GM21737 (cell line): ENCODE measurements around the gene SKOR1.

Experiments used
- ATAC-seq: cut with Tn5 transposase; IDR thresholded peaks from one replicate; pipeline ENCODE4 v1.9.1; 2021; ENCODE audit warnings: mild to moderate bottlenecking, moderate library complexity; ENCODE audit not compliant: unreplicated experiment

Gene SKOR1, protein sequence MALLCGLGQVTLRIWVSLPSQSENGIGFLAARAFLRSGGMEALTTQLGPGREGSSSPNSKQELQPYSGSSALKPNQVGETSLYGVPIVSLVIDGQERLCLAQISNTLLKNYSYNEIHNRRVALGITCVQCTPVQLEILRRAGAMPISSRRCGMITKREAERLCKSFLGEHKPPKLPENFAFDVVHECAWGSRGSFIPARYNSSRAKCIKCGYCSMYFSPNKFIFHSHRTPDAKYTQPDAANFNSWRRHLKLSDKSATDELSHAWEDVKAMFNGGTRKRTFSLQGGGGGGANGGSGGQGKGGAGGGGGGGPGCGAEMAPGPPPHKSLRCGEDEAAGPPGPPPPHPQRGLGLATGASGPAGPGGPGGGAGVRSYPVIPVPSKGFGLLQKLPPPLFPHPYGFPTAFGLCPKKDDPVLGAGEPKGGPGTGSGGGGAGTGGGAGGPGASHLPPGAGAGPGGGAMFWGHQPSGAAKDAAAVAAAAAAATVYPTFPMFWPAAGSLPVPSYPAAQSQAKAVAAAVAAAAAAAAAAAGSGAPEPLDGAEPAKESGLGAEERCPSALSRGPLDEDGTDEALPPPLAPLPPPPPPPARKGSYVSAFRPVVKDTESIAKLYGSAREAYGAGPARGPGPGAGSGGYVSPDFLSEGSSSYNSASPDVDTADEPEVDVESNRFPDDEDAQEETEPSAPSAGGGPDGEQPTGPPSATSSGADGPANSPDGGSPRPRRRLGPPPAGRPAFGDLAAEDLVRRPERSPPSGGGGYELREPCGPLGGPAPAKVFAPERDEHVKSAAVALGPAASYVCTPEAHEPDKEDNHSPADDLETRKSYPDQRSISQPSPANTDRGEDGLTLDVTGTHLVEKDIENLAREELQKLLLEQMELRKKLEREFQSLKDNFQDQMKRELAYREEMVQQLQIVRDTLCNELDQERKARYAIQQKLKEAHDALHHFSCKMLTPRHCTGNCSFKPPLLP

DNA sequence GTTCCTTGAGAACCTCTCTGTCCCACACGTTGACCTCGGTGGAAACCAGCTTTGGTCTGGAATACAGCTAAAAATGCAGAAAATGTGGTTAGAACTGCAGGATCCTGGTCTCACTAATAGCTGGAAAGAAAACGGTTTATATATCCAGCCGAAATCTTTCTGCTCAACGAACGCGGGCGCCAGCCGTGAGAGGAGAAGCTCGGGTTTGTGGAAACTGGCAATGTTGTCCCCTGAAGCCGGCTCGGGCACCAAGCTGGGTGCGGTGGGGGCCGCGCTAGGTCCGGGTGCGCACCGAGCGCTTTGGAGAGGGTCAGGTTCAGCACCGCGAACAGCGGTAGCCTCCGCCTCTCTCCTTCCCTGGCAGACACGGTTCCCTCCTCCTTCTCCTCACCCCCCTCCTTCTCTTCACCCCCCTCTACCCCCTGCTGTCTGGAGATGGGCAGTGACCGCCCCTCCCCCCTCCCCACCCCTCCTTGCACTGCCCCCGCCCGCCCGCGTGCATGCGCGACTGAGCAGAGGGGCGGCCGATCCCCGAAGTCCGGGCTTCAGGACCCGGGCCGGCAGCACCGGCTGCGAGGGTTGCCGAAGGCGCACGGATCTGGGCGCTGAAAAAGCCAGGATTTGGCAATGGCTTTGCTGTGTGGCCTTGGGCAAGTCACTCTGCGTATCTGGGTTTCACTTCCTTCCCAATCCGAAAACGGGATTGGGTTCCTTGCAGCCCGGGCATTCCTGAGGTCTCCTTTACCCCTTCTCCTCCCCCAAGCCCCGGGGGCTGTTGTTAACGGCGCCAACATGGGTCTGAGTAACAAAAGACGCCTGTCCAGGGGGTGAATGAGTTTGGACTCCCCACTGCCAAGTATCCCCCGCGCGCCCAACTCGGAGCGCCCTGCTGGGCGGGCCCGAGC, at the start of gene SKOR1:
SKOR1 (plus strand) TSS at position 534 of the 905 bp plus-strand sequence; CDS start at position 628, 94 bp downstream.
- ATAC-seq: no peak

DNA sequence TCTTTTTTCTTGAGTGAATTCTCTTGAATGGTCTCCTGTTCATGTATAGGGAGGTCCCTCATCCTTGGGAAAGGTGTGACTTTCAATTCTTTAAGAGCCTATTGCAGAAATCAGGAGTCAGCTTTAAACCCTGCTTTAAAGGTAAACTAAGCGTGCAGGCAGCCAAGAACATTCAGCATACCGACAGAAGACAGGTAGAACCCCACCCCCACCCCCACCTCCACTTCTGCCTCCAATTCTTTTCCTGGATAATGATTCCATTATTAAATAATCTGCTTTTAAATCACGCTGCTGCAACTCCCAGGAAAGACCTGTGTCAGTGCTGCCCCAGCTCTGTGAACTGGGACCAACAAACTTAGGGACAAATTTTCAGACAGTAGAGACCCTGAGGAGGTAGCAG, 49.3 kb upstream of the SKOR1 start:
- no peak for ATAC-seq

DNA sequence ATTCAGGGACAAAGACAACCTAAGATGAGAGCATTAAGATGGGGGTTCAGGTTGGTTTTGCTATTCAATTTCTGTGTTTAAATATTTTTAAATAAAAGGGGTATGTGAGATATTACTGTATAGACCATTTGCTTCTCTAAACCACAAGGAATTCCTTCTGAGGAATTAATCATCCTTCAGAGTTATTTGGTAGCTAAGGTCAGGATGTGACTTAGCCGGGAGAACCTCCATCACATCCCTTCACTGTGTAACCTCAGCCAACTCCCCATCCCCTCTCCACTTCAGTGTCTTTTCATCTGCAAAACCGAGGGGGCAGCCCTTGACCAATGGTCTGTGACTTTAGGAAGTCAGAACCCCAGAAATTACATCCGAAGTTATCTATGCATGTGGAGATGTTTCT, 48.7 kb upstream of the SKOR1 start:
- ATAC-seq: no peak

DNA sequence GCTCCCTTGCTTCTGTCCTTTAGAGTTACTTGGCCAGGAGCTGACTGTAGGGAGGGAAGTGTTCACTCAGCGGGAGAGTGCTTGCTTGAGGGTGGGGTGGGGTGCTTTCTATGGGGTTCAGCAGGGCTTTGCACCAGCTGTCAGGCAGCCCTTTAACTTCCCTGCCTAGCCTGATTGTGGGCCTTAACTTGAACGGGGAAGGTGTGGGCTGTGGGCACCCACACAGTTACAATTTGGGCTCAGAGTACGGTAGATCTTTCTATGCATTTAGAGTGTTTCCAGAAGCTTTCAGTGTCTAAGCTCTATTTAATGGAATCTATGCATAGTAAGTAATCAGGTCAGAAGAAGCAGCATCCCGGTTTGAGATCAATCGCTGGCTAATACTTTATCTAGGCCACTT, 48.2 kb upstream of the SKOR1 start:
- no peak for ATAC-seq

DNA sequence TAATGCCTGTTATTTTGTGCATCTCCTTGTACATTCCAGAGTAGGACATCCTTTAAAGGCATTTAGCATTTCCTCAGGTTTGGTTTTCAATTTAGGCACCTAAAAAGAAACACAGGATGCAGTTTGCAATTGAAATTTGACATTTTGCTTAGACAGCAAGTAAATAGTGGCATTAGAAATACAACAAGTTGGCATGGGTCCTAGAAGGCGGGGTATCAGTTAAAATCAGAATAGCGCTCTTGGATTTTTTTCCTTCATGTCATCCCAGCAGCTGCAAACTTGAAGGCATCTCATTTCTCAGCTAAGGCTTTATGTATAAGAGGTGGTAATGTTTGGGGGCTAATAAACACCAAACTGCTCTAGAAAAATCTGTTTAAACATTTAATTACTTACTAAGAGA, 47.5 kb upstream of the SKOR1 start:
- no peak for ATAC-seq

DNA sequence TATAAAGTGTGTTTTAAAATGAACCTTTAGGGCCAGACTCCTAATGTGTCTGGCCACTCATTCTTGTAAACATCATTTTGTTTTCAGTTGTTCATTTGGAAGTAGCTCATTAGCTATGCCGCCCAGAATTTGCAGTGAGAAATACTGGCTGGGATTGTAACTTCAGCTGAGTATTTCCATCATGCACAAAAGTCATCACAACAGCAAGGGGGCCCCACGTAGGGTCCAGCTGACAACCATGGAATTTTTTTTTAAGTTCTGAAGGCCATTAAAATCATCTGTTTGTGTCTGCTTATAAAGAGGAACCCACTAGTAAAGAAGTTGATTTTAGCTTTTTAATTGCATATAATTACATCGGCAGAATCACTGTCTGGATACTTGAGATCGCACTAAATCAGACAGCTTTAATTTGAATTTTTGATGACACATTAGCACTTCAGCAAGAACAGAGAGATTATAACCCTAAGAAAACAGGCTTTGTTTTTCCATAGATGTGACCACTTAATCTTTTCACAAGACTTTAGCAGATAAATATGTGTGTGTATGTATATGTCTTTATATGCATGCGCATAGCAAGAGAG, 46.3 kb upstream of the SKOR1 start:
- ATAC-seq: no peak

DNA sequence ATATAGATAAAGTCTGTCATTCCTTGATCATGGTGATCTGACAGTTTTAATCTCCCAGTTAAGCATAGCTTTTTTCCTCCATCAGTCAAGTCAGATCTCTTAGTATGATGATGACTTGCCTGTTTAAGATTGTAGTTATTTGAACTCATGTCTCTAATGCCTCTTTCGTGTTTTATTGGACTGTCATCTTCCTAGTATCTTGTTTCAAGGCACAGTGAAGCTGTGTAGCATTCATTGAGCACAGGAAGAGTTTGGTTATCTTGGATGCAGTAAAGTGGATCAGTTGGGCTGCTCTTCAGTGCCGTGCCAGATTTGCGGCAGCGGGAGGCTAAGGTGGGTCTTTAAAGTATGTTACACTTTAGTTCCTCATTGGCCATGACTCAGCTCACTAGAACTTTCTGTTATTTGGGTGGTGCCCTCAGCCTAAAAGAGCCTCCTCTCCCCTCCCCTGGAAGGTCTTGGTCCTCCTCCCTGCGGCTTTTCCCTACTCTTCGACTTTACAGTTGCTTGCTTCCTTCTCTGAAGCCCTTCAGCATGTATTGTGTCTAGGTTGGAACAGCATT, 45.7 kb upstream of the SKOR1 start:
- ATAC-seq: no peak

DNA sequence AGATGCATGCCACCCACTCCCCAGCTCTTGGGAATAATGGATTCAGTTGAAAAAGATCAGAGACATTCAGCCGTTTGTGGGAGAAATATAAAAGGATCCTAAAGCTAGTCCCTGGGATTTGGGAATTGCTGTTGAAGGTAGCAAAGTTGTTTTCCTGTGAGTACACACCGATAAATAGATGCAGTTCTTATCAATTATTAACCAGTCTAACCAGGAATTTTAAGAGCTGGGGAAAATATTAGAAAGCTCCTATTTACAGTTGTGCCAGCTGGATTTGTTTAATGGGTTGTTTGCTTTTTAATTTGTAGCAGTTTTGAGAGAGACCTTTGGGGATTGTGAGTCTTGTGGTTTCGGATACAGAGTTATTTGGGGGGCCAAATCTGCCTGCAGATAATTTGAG, 44.2 kb upstream of the SKOR1 start:
- ATAC-seq: no peak

DNA sequence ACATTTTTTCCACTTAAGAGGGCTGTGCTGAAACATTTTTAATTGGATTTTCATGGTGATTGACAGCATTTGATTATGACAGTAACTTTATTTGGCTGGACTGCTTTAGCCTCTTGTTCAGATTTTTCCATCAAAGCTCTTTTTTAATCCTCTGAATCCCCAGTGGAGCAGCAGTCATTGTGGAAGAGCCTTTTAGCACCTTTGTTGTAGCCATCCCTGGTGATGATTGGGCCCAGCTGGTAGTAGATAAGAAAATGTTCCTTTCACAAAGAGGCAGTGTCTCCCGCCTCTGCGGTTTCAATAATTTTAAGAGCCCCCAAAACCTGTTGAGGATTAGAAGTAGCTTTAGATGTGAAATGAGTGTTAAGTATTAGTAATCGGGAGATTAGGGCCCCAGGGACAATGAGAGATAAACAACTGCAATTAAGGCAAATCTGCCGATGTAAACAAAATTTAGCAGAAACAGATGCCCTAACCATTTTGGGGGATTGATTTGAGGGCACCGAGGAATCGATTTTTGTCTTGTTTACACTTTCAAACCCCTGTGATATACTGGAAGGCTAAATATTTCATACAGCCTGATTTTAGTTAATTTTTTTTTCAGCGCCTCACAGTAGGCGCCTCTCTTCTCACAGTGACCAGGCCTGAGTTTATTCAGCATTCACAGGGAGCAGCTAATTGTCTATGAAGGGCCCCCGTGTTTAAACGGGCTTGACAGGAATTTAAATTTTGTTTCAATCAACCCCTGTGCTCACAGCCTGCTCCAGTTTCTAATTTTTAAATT, 43.2 kb upstream of the SKOR1 start:
- ATAC-seq: no peak

DNA sequence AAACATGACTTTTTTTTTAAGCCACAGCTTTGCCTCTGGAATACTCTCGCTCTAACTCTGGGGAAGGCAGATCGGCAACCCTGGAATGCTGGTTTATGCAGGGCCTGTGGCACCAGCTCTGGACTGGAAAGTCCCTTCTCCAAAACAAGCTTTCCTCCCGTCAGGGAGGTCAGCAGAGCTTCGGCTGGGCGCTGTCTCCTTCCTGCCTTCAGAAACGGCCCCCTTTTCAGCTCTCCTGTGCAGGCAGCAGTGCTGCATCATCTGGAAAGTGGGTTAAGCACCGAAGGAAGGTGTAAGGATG, 42.7 kb upstream of the SKOR1 start:
- no peak for ATAC-seq

DNA sequence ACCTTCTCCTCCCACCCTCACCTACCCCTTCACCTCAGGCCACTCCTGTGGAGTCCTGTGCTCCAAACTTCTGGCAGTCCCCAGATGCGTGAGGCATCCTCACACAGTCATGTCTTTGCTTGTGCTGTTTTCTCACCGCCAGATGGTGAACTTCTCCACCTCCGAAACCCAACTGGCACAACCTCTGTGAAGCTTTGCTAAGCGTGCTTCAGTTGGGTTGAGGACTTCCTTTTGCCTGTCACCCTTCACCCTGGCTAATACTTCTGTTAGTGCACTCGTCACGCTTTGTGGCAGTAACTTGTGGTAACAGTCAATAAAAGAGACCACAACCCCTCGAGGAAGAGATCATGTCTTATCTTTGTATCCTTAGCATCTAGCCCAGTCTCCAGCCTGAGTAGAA, 42.0 kb upstream of the SKOR1 start:
- peak; percentile 47 for ATAC-seq

DNA sequence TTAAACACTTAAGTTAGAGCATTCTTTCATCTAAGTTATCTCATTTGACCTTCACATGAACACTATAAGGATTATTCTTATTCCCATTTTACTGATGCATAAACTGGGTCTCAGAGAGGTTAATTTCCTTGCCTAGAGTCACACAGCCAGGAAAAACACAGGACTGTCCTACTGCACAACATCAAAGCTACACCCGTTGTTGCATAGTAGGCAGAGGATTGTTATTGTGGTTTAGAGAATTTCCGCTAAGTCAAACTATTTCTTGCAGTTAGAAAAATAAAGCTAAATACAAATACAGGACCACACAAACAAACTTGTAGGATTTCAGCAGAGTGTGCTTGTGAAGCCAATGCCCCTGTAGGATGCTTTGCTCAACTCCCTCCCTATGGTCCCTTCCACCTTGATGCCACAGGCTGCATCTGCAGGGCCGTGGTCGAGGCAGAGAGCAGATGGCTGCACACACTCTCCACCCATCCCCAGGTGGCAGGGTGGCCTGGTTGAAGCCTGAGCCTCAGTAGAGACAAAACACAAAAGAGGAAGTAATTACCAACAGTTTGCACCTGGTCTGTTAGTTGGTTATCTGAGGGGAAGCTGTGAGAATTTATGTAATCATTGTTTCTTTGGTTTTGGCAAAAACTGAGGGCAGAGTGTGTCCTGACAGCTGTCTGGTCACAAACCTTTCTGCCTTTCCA, 41.1 kb upstream of the SKOR1 start:
- ATAC-seq: peak; percentile 73

DNA sequence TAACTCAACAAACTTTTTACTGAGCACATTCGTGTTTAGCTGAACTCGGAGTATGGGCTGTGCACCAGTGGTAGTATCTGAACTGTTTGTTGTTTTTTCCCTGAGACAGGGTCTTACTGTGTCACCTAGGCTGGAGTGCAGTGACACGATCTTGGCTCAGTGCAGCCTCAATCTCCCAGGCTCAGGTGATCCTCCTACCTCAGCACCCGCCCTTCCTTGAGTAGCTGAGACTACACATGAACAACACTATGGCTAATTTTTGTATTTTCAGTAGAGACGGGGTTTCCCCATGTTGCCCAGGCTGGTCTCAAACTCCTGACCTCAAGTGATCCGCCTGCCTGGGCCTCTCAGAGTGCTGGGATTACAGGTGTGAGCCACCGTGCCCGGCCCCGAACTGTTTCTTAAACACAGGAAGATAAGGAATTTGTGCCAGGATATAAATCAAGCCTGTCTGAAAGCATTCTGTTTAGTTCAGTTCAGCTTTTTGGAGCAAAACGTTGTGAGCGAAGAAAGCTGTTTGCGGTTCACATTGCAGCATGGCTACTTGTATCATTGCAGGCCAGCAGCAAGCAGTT, 40.4 kb upstream of the SKOR1 start:
- ATAC-seq: no peak

DNA sequence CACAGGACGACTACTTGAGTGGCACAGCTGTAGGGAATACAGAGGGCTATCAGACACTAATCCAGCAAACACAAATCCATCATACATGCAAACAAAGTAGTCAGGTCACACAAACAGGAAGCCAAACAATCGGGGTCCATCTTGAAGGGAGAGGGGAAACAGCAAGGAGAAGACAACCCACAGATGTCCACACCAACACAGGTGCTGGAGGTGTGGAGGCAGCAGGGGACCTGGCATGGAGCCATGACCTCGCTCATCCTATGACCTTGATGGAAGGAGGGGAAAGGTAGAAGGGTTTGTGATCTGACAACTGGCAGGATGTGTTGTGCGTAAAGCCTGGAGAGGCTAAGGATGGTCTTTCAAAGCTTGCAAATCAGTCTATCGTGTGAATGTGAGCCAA, 39.9 kb upstream of the SKOR1 start:
- ATAC-seq: no peak

DNA sequence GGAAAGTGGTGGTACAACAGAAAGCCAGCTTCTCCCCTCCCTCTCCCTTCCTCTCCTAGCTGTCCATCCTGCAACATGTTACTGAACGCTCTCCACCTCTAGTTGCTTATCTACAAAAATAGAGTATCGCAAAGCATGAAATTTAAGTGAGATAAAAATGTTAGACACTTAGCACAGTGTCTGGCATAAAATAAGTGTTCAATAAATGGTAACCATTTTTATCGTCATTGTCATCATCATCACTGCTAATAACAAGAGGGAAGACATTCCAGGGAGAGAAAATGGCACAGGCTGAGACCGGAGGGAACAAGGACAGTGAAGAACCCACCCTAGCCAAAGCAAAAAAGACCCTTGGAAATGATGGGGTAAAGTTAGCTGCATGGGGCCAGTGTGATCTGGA, 38.7 kb upstream of the SKOR1 start:
- no peak for ATAC-seq

DNA sequence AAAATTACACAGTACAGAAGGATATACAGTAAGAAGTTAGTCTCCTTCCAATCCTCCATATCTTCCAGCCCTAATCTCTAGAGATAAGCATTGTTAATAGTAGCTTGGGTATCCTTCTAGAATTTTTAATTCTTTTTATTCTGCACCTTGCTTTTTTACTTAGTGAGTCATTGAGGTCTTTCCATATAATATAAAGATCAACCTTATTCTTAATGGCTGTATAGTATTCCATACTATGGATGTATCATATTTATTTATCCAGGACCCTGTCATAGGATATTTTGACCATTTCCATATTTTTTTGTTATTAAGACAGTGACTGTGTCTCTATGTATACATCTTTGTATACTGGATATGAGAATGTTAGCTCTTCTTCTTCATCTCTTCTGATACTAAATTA, 36.3 kb upstream of the SKOR1 start:
- no peak for ATAC-seq

DNA sequence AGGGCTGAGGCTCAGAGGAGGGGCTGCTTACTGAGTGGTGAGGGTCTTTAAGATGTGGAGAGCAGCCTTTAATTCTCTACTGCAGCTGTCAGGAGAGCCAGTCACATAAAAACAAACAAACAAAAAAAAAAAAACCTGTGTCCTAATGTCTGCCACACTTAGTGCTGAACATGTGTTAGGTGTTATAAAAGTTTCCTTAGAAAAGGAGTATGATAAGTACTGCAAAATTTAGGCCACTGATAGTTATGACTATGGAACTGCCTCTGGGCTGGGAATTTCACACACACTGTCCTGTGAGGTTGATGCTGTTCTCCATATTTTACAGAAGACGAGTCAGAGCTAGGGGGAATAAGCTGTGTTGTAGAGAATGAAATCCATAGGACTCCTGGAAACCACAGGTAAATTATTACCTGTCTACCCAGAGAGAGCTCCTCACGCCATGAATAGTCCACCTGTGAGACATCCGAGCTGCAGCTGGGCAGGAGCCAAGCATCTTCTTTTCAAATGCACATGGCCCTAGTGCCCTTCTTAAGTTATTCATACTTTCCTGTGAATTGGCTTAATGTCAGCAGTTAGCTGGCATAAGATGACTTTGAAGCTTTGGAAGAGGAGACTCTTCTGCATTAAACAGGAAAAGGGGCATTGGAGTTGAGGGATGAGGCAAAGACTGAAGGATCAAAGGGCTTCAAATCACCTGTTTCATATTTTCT, 34.5 kb upstream of the SKOR1 start:
- no peak for ATAC-seq
